PFSK-1 (cell line): ENCODE data around the gene CELF5.

Source experiments
- FOXP2 ChIP-seq: optimal IDR thresholded peaks from 2 replicates; pipeline ENCODE3; 2011; ENCODE audit warnings: borderline replicate concordance, control low read depth, inconsistent platforms; ENCODE audit not compliant: insufficient read depth; ENCODE audit errors: extremely low read length, extremely low read depth
- POLR2AphosphoS5 ChIP-seq: IDR thresholded peaks from 2 replicates; pipeline ENCODE4 v1.6.1; 2012; ENCODE audit warnings: low read depth, mild to moderate bottlenecking, control low read depth, low read length, moderate library complexity
- REST ChIP-seq, 2 experiments: IDR thresholded peaks; 2 replicates each; pipeline versions ENCODE4 v1.6.1 to v1.8.0; 2011 to 2012; ENCODE audit warnings: low read depth in 2 of 2, low read length in 2 of 2, control low read depth in 1 of 2, inconsistent platforms in 1 of 2, mild to moderate bottlenecking in 1 of 2, moderate library complexity in 1 of 2; ENCODE audit not compliant: insufficient read depth in 1 of 2
- SIN3A ChIP-seq: IDR thresholded peaks from 2 replicates; pipeline ENCODE4 v1.6.1; 2012; ENCODE audit warnings: mild to moderate bottlenecking, low read length, moderate library complexity, borderline replicate concordance; ENCODE audit not compliant: insufficient read depth
- TAF1 ChIP-seq: IDR thresholded peaks from 2 replicates; pipeline ENCODE4 v1.6.1; 2012; ENCODE audit warnings: low read length, control low read depth, borderline replicate concordance; ENCODE audit not compliant: insufficient read depth

CELF5 gene

GRCh38 chr19:3253270-3253669 is 28.8 kb downstream of the CELF5 start:
- TF ChIP-seq TAF1 = no peak
- no peak for TF ChIP-seq POLR2AphosphoS5
- no peak for TF ChIP-seq FOXP2
- no peak for TF ChIP-seq SIN3A
- no peak for TF ChIP-seq REST (IDR thresholded peaks at IDR 0.05; ENCODE audit: insufficient read depth in 1 of 2, low read depth in 2 of 2, low read length in 2 of 2)

- TF ChIP-seq FOXP2 (no peak), SIN3A (no peak), POLR2AphosphoS5 (no peak), REST (IDR thresholded peaks at IDR 0.05; ENCODE audit: insufficient read depth in 1 of 2, low read depth in 2 of 2, low read length in 2 of 2) (no peak), TAF1 (no peak)
These were observed 30.1 kb downstream of the CELF5 start for GRCh38 chr19:3254520-3254919.

GRCh38 chr19:3257071-3257470 is 32.6 kb downstream of the CELF5 start:
- TF ChIP-seq TAF1 (no peak), REST (IDR thresholded peaks at IDR 0.05; ENCODE audit: insufficient read depth in 1 of 2, low read depth in 2 of 2, low read length in 2 of 2) (no peak), POLR2AphosphoS5 (no peak), SIN3A (no peak), FOXP2 (no peak)

- no peak for TF ChIP-seq TAF1
- TF ChIP-seq SIN3A = no peak
- TF ChIP-seq POLR2AphosphoS5 = no peak
- TF ChIP-seq FOXP2 = no peak
- no peak for TF ChIP-seq REST (IDR thresholded peaks at IDR 0.05; ENCODE audit: insufficient read depth in 1 of 2, low read depth in 2 of 2, low read length in 2 of 2)
These were observed 37.9 kb downstream of the CELF5 start for GRCh38 chr19:3262362-3262761.

- TF ChIP-seq FOXP2 (no peak), POLR2AphosphoS5 (no peak), TAF1 (no peak), REST (IDR thresholded peaks at IDR 0.05; ENCODE audit: insufficient read depth in 1 of 2, low read depth in 2 of 2, low read length in 2 of 2) (no peak), SIN3A (no peak)
These were observed 39.4 kb downstream of the CELF5 start for GRCh38 chr19:3263866-3264265.
